ENCODE measurements around the gene HSPBP1.
A peak's percentile ranks its signal among the peaks of the same experiment; 100 is the strongest.

The HSPBP1 gene

GRCh38 chr19:55284405-55285058, 4.6 kb upstream of the HSPBP1 start:
- Histone ChIP-seq H3K4me1 (ENCODE audit: control insufficient read depth in 2 of 2, insufficient read depth in 1 of 2, low read depth in 1 of 2, low read length in 2 of 2) (peaks cover 9 to 24% of the 10 kb centered on the region in 2 donors), H4K8ac (ENCODE audit: low read depth, low read length) (no peak overlapping the region), H3K4me3 (ENCODE audit: low read length in 2 of 2) (peak overlapping the region; percentile 60 to 80), H2AK5ac (ENCODE audit: low read depth, low read length) (peak overlapping the region; percentile 53), H3K9ac (ENCODE audit: low read depth, low read length, poor library complexity) (no peak overlapping the region), H2BK120ac (ENCODE audit: low read depth, low read length) (peak overlapping the region; percentile 4), H3K36me3 (replicated peaks in 1 of 2; ENCODE audit: control insufficient read depth in 2 of 2, insufficient read depth in 2 of 2, low read length in 2 of 2) (peaks cover 17 to 21% of the 10 kb centered on the region in 2 donors), H2AFZ (ENCODE audit: low read length) (no peak overlapping the region), H3K27ac (replicated peaks; ENCODE audit: low read length) (peak overlapping the region; percentile 19), H3K79me1 (ENCODE audit: low read depth, low read length) (peaks cover 17% of the 10 kb centered on the region), H2BK15ac (ENCODE audit: low read length) (peak overlapping the region; percentile 94), H2BK5ac (ENCODE audit: low read length) (no peak overlapping the region), H3K14ac (ENCODE audit: low read length) (no peak overlapping the region), H4K91ac (ENCODE audit: low read depth, low read length, poor library complexity) (no peak overlapping the region), H3K27me3 (ENCODE audit: control insufficient read depth in 3 of 3, insufficient read depth in 3 of 3, low read depth in 1 of 3, low read length in 3 of 3) (no peaks in the 10 kb centered on the region), H3K18ac (ENCODE audit: low read length) (peak overlapping the region; percentile 85), H3K4ac (ENCODE audit: low read length) (no peak overlapping the region), H3K4me2 (ENCODE audit: insufficient read depth, low read length, poor library complexity, severe bottlenecking) (peak overlapping the region; percentile 77), H2BK12ac (ENCODE audit: low read length) (no peak overlapping the region), H3K23ac (ENCODE audit: low read depth, low read length, poor library complexity) (no peak overlapping the region), H3K9me3 (replicated peaks in 1 of 2; ENCODE audit: control insufficient read depth in 2 of 2, insufficient read depth in 1 of 2, low read depth in 1 of 2, low read length in 2 of 2) (peaks cover 0 to 1% of the 10 kb centered on the region in 2 donors)
- no peak for DNase-seq (ENCODE audit: low spot score)
- WGBS, 2 donors (ENCODE audit: extremely low coverage in 2 of 2, insufficient read length in 2 of 2, insufficient replicate concordance in 1 of 2): no CpG with 5 or more reads among the region's 16 CpGs

DNA sequence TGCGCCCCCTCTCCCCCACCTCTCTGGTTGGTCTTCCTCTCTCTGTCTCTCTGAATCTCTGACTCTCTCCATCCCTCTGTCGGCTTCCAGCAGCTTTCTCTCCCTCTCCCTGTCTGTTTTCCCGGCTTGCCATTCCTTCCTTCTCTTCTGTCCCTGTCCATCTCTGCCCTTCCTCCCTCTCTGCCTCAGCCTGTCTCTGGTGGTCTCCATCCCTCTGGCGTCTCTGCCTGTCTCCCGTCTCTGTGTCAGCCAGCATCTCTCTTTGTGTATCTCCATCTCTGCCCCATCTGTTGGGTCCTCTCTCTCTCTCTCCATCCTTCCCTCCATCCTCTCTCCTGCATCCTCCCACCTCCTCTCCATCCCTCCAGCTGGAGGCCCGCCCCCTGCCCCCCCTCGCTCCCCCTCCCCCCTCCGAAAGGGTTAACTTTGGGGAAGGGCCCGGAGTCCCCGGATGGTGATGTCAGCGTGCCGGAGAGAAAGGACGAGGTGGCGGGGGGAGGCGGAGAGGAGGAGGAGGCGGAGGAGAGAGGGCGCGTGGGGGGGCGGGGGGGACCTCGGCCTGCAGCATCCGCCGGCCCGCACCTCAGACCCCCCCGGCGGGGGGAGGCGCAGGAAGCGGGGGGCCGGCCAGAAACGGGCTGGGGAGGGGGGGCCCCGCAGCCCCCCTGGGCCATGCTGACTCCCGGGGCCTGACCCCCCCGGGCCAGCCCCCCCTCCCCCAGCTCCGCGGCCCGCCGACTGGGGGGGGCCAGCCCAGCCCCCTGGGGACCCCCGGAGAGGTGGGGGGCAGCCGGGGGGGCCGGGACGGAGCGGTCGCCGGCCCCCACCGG, 3.9 kb upstream of the HSPBP1 start, which contains the start of gene BRSK1:
Gene BRSK1, plus strand, starts transcription at position 450 of the 830 bp plus-strand sequence. CDS start 446 bp downstream, outside the sequence.
- Histone ChIP-seq H3K23ac (ENCODE audit: low read depth, low read length, poor library complexity) (no peak within 1 kb of the TSS), H3K4ac (ENCODE audit: low read length) (no peak within 1 kb of the TSS), H3K14ac (ENCODE audit: low read length) (no peak within 1 kb of the TSS), H2AFZ (ENCODE audit: low read length) (peak within 1 kb of the TSS; percentile 82), H2AK5ac (ENCODE audit: low read depth, low read length) (peak within 1 kb of the TSS; percentile 71), H3K4me1 (ENCODE audit: control insufficient read depth in 2 of 2, insufficient read depth in 1 of 2, low read depth in 1 of 2, low read length in 2 of 2) (peaks cover 13 to 28% of the 10 kb centered on the region in 2 donors), H3K9ac (ENCODE audit: low read depth, low read length, poor library complexity) (no peak within 1 kb of the TSS), H4K8ac (ENCODE audit: low read depth, low read length) (no peak within 1 kb of the TSS), H3K9me3 (replicated peaks in 1 of 2; ENCODE audit: control insufficient read depth in 2 of 2, insufficient read depth in 1 of 2, low read depth in 1 of 2, low read length in 2 of 2) (peaks cover 0 to 1% of the 10 kb centered on the region in 2 donors), H2BK12ac (ENCODE audit: low read length) (no peak within 1 kb of the TSS), H2BK5ac (ENCODE audit: low read length) (no peak within 1 kb of the TSS), H3K79me1 (ENCODE audit: low read depth, low read length) (peaks cover 17% of the 10 kb centered on the region), H3K36me3 (replicated peaks in 1 of 2; ENCODE audit: control insufficient read depth in 2 of 2, insufficient read depth in 2 of 2, low read length in 2 of 2) (peaks cover 10 to 13% of the 10 kb centered on the region in 2 donors), H3K4me2 (ENCODE audit: insufficient read depth, low read length, poor library complexity, severe bottlenecking) (peak within 1 kb of the TSS; percentile 77), H3K27ac (replicated peaks; ENCODE audit: low read length) (peak within 1 kb of the TSS; percentile 19), H3K27me3 (ENCODE audit: control insufficient read depth in 3 of 3, insufficient read depth in 3 of 3, low read depth in 1 of 3, low read length in 3 of 3) (no peaks in the 10 kb centered on the region), H2BK15ac (ENCODE audit: low read length) (peak within 1 kb of the TSS; percentile 85), H2BK120ac (ENCODE audit: low read depth, low read length) (peak within 1 kb of the TSS; percentile 4), H3K18ac (ENCODE audit: low read length) (peak within 1 kb of the TSS; percentile 85), H4K91ac (ENCODE audit: low read depth, low read length, poor library complexity) (no peak within 1 kb of the TSS), H3K4me3 (ENCODE audit: low read length in 2 of 2) (peak within 1 kb of the TSS; percentile 60 to 80)
- peak; percentile 76 for DNase-seq (ENCODE audit: low spot score)
- WGBS, 2 donors (ENCODE audit: extremely low coverage in 2 of 2, insufficient read length in 2 of 2, insufficient replicate concordance in 1 of 2): no CpG with 5 or more reads among the region's 44 CpGs

- Histone ChIP-seq H3K23ac (ENCODE audit: low read depth, low read length, poor library complexity) (no peak overlapping the region), H2BK120ac (ENCODE audit: low read depth, low read length) (peak overlapping the region; percentile 69), H3K4me1 (ENCODE audit: control insufficient read depth in 2 of 2, insufficient read depth in 1 of 2, low read depth in 1 of 2, low read length in 2 of 2) (peaks cover 10 to 17% of the 10 kb centered on the region in 2 donors), H4K91ac (ENCODE audit: low read depth, low read length, poor library complexity) (no peak overlapping the region), H2BK5ac (ENCODE audit: low read length) (peak overlapping the region; percentile 71), H2BK15ac (ENCODE audit: low read length) (peak overlapping the region; percentile 72), H3K18ac (ENCODE audit: low read length) (peak overlapping the region; percentile 67), H3K27me3 (ENCODE audit: control insufficient read depth in 3 of 3, insufficient read depth in 3 of 3, low read depth in 1 of 3, low read length in 3 of 3) (no peaks in the 10 kb centered on the region), H3K9me3 (replicated peaks in 1 of 2; ENCODE audit: control insufficient read depth in 2 of 2, insufficient read depth in 1 of 2, low read depth in 1 of 2, low read length in 2 of 2) (no peaks in the 10 kb centered on the region), H3K4me2 (ENCODE audit: insufficient read depth, low read length, poor library complexity, severe bottlenecking) (peak overlapping the region; percentile 72), H3K9ac (ENCODE audit: low read depth, low read length, poor library complexity) (peak overlapping the region; percentile 64), H3K4me3 (ENCODE audit: low read length in 2 of 2) (peak overlapping the region; percentile 73 to 91), H2AFZ (ENCODE audit: low read length) (peak overlapping the region; percentile 84), H4K8ac (ENCODE audit: low read depth, low read length) (no peak overlapping the region), H3K36me3 (replicated peaks in 1 of 2; ENCODE audit: control insufficient read depth in 2 of 2, insufficient read depth in 2 of 2, low read length in 2 of 2) (peaks cover 10 to 22% of the 10 kb centered on the region in 2 donors), H2AK5ac (ENCODE audit: low read depth, low read length) (no peak overlapping the region), H2BK12ac (ENCODE audit: low read length) (no peak overlapping the region), H3K4ac (ENCODE audit: low read length) (no peak overlapping the region), H3K14ac (ENCODE audit: low read length) (peak overlapping the region; percentile 42), H3K79me1 (ENCODE audit: low read depth, low read length) (peaks cover 3% of the 10 kb centered on the region), H3K27ac (replicated peaks; ENCODE audit: low read length) (peak overlapping the region; percentile 97)
- DNase-seq (ENCODE audit: low spot score): no peak
- WGBS, 2 donors (ENCODE audit: extremely low coverage in 2 of 2, insufficient read length in 2 of 2, insufficient replicate concordance in 1 of 2): no CpG with 5 or more reads among the region's 23 CpGs
Measured at GRCh38 chr19:55279340-55279739, 570 bp downstream of the HSPBP1 start.
